Upper lobe of left lung (tissue), 6 donors: ENCODE data around the gene CHST11. TPM values are rescaled to one million over a fixed set of nuclear protein-coding genes. Genes with fewer than 3 reads are reported as not detected.

Experiments used
- ATAC-seq, 2 donors: fragments of 200-7000 bp; cut with Tn5 transposase; one replicate each; pipeline ENCODE4 v1.9.1; 2022; ENCODE audit warnings: mild to moderate bottlenecking in 2 of 2, moderate library complexity in 2 of 2; ENCODE audit not compliant: low FRiP score in 2 of 2
- DNase-seq, 2 donors: peaks; one replicate each; pipeline ENCODE4 v3.0.0-alpha.2; 2019 to 2020
- H3K27ac ChIP-seq, 4 donors: fragments of 200-600 bp; sonication (generic); one replicate each; pipeline ENCODE4 v1.5.1; 2016 to 2019
- H3K27me3 ChIP-seq, 4 donors: fragments of 200-600 bp; sonication (generic); one replicate each; pipeline ENCODE4 v1.5.1; 2017 to 2019
- H3K36me3 ChIP-seq, 4 donors: fragments of 200-600 bp; sonication (generic); one replicate each; pipeline ENCODE4 v1.5.1; 2016 to 2019
- H3K4me1 ChIP-seq, 4 donors: fragments of 200-600 bp; sonication (generic); one replicate each; pipeline ENCODE4 v1.5.1; 2018 to 2019
- H3K4me3 ChIP-seq, 4 donors: fragments of 200-600 bp; sonication (generic); one replicate each; pipeline ENCODE4 v1.5.1; 2017 to 2019; ENCODE audit warnings: mild to moderate bottlenecking in 2 of 4, moderate library complexity in 1 of 4
- H3K9me3 ChIP-seq, 4 donors: fragments of 200-600 bp; sonication (generic); one replicate each; pipeline ENCODE4 v1.5.1; 2018 to 2019
- CTCF ChIP-seq, 6 experiments: fragments of 450-650 bp in 4 of 6; fragments of 200-600 bp in 2 of 6; sonication (generic) in 2 of 6; IDR thresholded peaks; one replicate each; pipeline ENCODE4 v1.5.1; 2016 to 2019; ENCODE audit warnings: antibody characterized with exemption in 6 of 6
- EP300 ChIP-seq, 4 donors: sonication (generic); formaldehyde crosslinking; IDR thresholded peaks; one replicate each; pipeline ENCODE4 v1.5.1; 2017; ENCODE audit warnings: antibody characterized with exemption in 4 of 4, control low read depth in 2 of 4
- POLR2A ChIP-seq, 4 donors: fragments of 450-650 bp; IDR thresholded peaks; one replicate each; pipeline ENCODE4 v1.5.1; 2016 to 2017; ENCODE audit warnings: antibody characterized with exemption in 4 of 4, mild to moderate bottlenecking in 2 of 4
- POLR2AphosphoS5 ChIP-seq, 2 donors: sonication (generic); formaldehyde crosslinking; IDR thresholded peaks; one replicate each; pipeline ENCODE4 v1.5.1; 2017; ENCODE audit warnings: antibody characterized with exemption in 2 of 2
- WGBS, 2 donors: methylation state at CpG; one replicate each; pipeline ENCODE4 v1.1.5; 2017 to 2018; 5-methylcytosine and 5-hydroxymethylcytosine counted together
- total RNA-seq, 6 donors: library from RNA; depleted of rRNA in 4 of 6; stranded (reverse); fragments of >200 nt in 4 of 6; gene quantifications; one replicate each; pipeline versions ENCODE4 v1.1.0 to v1.2.1, GENCODE V29; 2016 to 2021
- donor health status: DM: no; HTN: no; CAD: no; lungs with moderate emphysema.
- donor health status: DM: no; HTN: yes; CAD: no; lungs with severe emphysema.

The CHST11 gene
- total RNA-seq, 6 donors from 2014 or later = 40.4 to 234 (median 58.4) TPM

GRCh38 chr12:104672501-104673265 is 215.9 kb downstream of the CHST11 start:
- ATAC-seq (peak in 1 of 2 donors; percentile 37), DNase-seq (peak in 1 of 2 donors; percentile 65)
- Histone ChIP-seq H3K27me3 (no peaks in the 10 kb centered on the region), H3K9me3 (no peaks in the 10 kb centered on the region), H3K27ac (peak overlapping the region; percentile 62 to 84 (median 76)), H3K4me1 (peaks cover 58 to 74% (median 62%) of the 10 kb centered on the region in 4 donors), H3K36me3 (no peaks in the 10 kb centered on the region), H3K4me3 (no peak overlapping the region)
- WGBS, 2 donors = 75 to 85% methylated on average over 7 to 10 of the region's 10 CpGs
- TF ChIP-seq EP300 (IDR thresholded peaks at IDR 0.05) (peak in 1 of 4 donors; percentile 51), POLR2AphosphoS5 (IDR thresholded peaks at IDR 0.05) (no peak), POLR2A (IDR thresholded peaks at IDR 0.05) (peak in 1 of 4 donors; percentile 26), CTCF (IDR thresholded peaks at IDR 0.05) (no peak)

GRCh38 chr12:104673294-104673693 is 216.5 kb downstream of the CHST11 start:
- peak overlapping the region in 2 of 4 donors; percentile 76 to 84 for H3K27ac ChIP-seq
- no peaks in the 10 kb centered on the region for H3K27me3 ChIP-seq
- ATAC-seq (no peak), DNase-seq (no peak)
- peaks cover 51 to 68% (median 62%) of the 10 kb centered on the region in 4 donors for H3K4me1 ChIP-seq
- no peaks in the 10 kb centered on the region for H3K9me3 ChIP-seq
- 73 to 92% methylated on average over 1 of the region's 1 CpG for WGBS, 2 donors
- H3K36me3 ChIP-seq = no peaks in the 10 kb centered on the region
- H3K4me3 ChIP-seq = no peak overlapping the region
- TF ChIP-seq EP300 (IDR thresholded peaks at IDR 0.05) (no peak), POLR2A (IDR thresholded peaks at IDR 0.05) (no peak), CTCF (IDR thresholded peaks at IDR 0.05) (no peak), POLR2AphosphoS5 (IDR thresholded peaks at IDR 0.05) (no peak)

GRCh38 chr12:104673696-104674482 is 217.1 kb downstream of the CHST11 start:
- TF ChIP-seq EP300 (IDR thresholded peaks at IDR 0.05) (no peak), POLR2A (IDR thresholded peaks at IDR 0.05) (peak in 1 of 4 donors; percentile 45), POLR2AphosphoS5 (IDR thresholded peaks at IDR 0.05) (peak in 1 of 2 donors; percentile 24), CTCF (IDR thresholded peaks at IDR 0.05) (no peak)
- DNase-seq = no peak
- Histone ChIP-seq H3K4me1 (peaks cover 45 to 65% (median 58%) of the 10 kb centered on the region in 4 donors), H3K27me3 (no peaks in the 10 kb centered on the region), H3K27ac (peak overlapping the region in 1 of 4 donors; percentile 76), H3K4me3 (no peak overlapping the region), H3K9me3 (no peaks in the 10 kb centered on the region), H3K36me3 (no peaks in the 10 kb centered on the region)
- ATAC-seq = no peak
- 70 to 80% methylated on average over 15 of the region's 15 CpGs for WGBS, 2 donors

GRCh38 chr12:104676636-104677035 is 219.9 kb downstream of the CHST11 start:
- Histone ChIP-seq H3K4me3 (no peak overlapping the region), H3K27ac (peak overlapping the region in 3 of 4 donors; percentile 14 to 70 (median 62)), H3K9me3 (no peaks in the 10 kb centered on the region), H3K27me3 (no peaks in the 10 kb centered on the region), H3K36me3 (no peaks in the 10 kb centered on the region), H3K4me1 (peaks cover 25 to 50% (median 32%) of the 10 kb centered on the region in 4 donors)
- WGBS, 2 donors = 87% methylated on average over 8 of the region's 8 CpGs
- ATAC-seq (no peak), DNase-seq (no peak)
- TF ChIP-seq POLR2AphosphoS5 (IDR thresholded peaks at IDR 0.05) (no peak), POLR2A (IDR thresholded peaks at IDR 0.05) (no peak), EP300 (IDR thresholded peaks at IDR 0.05) (no peak), CTCF (IDR thresholded peaks at IDR 0.05) (no peak)
